GM18867 (cell line): ENCODE data around the gene ETV6.

Experiments used
- ATAC-seq: cut with Tn5 transposase; IDR thresholded peaks from one replicate; pipeline ENCODE4 v1.9.1; 2021; ENCODE audit warnings: mild to moderate bottlenecking, moderate library complexity; ENCODE audit not compliant: unreplicated experiment

Gene ETV6

DNA sequence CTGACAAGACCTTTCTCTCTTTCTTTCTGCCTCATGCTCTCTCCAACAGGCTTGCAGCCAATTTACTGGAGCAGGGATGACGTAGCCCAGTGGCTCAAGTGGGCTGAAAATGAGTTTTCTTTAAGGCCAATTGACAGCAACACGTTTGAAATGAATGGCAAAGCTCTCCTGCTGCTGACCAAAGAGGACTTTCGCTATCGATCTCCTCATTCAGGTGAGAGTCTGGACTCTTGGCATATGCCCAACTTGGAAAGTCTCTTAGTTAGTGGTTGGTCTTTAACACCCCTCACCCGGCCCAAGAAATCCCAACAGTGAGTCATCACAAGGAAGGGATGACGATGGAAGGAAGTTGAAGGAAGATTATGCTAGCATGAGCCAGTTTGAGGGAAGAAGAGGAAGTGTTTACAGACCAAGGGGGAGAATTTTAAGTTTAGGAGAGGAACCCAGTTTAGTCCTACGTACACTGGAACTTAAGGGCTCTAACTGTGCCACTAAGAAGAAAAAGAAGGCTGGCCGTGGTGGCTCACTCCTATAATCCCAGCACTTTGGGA lies 189.7 kb downstream of the ETV6 start:
- no peak for ATAC-seq

- no peak for ATAC-seq
These were observed 190.9 kb downstream of the ETV6 start for GRCh38 chr12:11840366-11840765.

DNA sequence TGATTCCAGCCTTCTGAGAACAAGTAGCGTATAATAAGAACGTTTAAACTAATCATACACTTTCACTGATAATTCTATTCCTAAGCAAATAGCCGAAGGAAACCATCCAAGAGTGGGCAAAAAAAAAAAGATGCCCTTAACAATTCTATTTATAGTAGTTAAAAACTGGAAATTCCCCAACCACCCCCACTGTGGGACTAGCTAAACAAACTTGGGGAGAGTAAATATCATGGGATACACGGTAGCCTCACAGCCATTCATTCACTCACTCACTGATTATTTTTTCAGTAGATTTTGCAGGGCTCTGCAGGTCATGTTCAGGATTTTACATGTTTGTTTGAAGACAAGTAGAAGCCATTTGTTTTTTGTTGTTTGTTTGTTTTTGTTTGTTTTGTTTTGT lies 197.0 kb downstream of the ETV6 start:
- ATAC-seq, result no peak

- ATAC-seq, result no peak
These were observed 198.1 kb downstream of the ETV6 start for GRCh38 chr12:11847539-11847938.

DNA sequence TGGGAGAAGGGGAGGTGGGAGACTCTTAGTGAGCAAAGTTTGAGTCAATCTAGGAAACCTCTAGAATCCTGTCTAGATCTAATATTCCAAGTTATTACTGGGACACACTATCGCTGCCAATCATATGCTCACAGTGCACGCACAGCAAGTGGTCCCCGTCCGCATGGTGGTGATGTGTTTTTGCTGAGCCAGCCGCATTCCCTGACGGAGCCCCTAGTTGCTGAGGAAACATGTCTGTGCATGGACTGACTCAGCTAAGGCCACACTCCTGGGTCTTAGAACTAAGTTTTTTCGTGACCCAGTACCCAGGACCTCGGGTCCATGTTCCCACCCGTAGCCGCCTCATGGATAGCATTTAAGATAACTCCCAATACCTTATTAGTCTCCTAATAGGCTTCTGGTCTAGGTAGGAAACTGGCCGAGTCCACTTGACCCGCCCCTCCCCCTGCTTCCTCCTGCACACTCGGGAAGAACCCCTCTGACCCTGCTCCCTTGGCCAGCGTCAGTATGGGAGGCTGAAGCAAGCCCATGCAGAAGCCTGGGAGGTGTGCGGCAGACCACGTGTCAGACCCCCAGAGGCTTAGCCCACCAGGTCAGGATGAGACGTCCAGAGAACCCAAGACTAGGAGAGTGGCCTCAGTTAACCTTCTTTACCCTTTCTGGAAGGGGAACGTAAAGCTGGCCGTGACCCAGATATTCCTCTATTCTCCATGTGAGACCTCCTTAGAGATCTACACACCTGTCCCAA lies 200.5 kb downstream of the ETV6 start:
- ATAC-seq, result no peak

GRCh38 chr12:11853126-11853525 lies 203.7 kb downstream of the ETV6 start:
- no peak for ATAC-seq

GRCh38 chr12:11854011-11854499 lies 204.6 kb downstream of the ETV6 start:
- ATAC-seq, result no peak

- no peak for ATAC-seq
These were observed 206.5 kb downstream of the ETV6 start for GRCh38 chr12:11855983-11856374.

- no peak for ATAC-seq
These were observed 207.5 kb downstream of the ETV6 start for GRCh38 chr12:11856971-11857370.

- no peak for ATAC-seq
These were observed 210.4 kb downstream of the ETV6 start for GRCh38 chr12:11859705-11860425.

- no peak for ATAC-seq
These were observed 211.8 kb downstream of the ETV6 start for GRCh38 chr12:11861155-11861863.

GRCh38 chr12:11861864-11862600 lies 212.6 kb downstream of the ETV6 start:
- no peak for ATAC-seq

GRCh38 chr12:11862798-11863197 lies 213.3 kb downstream of the ETV6 start:
- no peak for ATAC-seq

DNA sequence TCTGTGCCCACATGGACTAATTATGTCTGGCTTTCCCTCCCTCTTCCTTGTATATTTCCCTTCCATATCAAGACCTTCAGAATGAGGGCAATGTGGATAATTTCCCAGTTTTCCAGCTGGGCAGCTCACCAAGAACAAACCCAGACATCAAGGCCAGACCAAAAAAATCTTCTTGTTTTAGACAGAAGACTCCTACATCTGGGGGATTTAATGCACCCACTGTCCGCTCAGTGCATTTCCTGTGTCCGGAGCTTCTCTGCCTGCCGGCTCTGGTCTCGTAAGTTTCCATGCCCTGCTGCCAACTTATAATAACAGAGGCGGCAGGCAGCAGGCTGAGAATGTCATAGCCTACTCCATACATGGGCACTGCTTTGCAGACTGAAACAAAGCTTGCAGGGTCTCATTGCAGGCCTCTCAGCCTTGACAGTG lies 214.0 kb downstream of the ETV6 start:
- ATAC-seq, result no peak

- no peak for ATAC-seq
These were observed 214.5 kb downstream of the ETV6 start for GRCh38 chr12:11863988-11864387.

DNA sequence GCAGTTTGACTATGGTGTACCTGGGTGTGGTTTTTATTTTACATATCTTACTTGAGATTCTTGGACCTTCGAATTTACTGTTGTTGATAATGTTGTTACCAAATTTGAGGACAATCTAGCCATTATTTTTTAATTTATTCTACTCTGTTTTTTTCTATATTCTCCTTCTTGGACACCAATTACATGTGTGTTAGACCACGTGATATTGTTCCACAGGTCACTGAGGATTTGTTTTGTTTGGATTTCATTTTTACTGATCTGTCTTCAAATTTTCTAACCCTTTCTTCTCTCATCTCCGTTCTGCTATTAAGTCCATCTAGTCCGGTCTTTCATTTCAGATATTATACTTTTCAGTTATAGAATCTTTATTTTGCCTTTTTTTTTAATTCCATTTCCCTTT lies 216.3 kb downstream of the ETV6 start:
- no peak for ATAC-seq

GRCh38 chr12:11868027-11868426 lies 218.6 kb downstream of the ETV6 start:
- no peak for ATAC-seq

DNA sequence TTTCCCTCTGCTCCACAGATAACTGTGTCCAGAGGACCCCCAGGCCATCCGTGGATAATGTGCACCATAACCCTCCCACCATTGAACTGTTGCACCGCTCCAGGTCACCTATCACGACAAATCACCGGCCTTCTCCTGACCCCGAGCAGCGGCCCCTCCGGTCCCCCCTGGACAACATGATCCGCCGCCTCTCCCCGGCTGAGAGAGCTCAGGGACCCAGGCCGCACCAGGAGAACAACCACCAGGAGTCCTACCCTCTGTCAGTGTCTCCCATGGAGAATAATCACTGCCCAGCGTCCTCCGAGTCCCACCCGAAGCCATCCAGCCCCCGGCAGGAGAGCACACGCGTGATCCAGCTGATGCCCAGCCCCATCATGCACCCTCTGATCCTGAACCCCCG lies 219.9 kb downstream of the ETV6 start:
- ATAC-seq, result no peak

DNA sequence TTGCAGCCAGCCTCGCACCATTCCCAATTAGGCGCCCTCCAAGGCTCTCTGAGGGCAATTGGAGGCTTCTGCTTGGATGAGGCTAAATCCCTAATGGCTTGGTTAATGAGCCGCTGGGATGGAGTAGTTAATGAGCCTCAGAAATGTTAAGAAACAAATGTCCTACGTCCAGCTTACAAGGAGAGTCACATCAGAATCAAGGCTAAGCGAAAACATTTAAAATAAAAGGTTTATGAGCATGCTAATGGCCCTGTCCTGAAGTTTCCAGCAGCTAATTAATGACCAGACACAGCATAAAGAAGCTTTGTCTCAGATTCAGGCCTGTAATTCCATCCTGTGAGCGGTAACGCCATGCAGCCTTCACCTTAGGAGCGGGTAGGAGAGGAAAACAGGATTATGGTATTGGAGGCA lies 220.6 kb downstream of the ETV6 start:
- ATAC-seq, result no peak

DNA sequence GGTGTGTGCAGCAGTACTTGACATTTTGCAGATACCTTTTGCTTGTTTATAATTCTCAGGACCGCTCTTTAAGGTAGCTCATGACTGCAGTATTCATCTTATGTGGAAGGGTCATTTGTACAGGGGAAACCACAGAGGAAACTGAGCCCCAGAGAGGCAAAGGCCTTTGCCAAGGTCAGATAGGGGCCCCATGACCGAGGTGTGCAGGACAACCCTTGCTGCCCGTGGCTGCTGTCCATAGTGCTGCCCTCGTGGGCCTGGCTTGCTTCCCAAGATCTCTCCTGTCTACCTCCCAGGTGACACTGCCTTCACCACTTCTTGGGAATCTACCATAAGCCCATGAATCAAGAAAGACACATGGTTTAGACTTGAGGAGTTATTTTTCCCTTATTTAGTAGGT lies 222.6 kb downstream of the ETV6 start:
- ATAC-seq, result no peak
